Memory B cell (primary cell): Measurements from ENCODE around the gene AHNAK2.

Experiments used
- ATAC-seq: fragments of 150-1000 bp; cut with Tn5 transposase; 2 replicates; pipeline ENCODE4 v1.10.0; 2021; ENCODE audit warnings: low read depth, mild to moderate bottlenecking, moderate library complexity
- DNase-seq, 2 donors: peaks; one replicate each; pipeline ENCODE4 v3.0.0; 2022; ENCODE audit warnings: low spot score in 2 of 2
- H3K27ac Mint-ChIP-seq: one replicate; pipeline ENCODE4 v1.8.0; 2022; ENCODE audit warnings: mild to moderate bottlenecking, moderate library complexity, mixed read lengths
- H3K27me3 Mint-ChIP-seq: one replicate; pipeline ENCODE4 v1.8.0; 2022; ENCODE audit warnings: mixed read lengths
- H3K36me3 Mint-ChIP-seq: one replicate; pipeline ENCODE4 v1.8.0; 2022; ENCODE audit warnings: mild to moderate bottlenecking, mixed read lengths
- H3K4me1 Mint-ChIP-seq: one replicate; pipeline ENCODE4 v1.8.0; 2022; ENCODE audit warnings: mixed read lengths
- H3K4me3 Mint-ChIP-seq: one replicate; pipeline ENCODE4 v1.8.0; 2022; ENCODE audit warnings: mild to moderate bottlenecking, moderate library complexity, mixed read lengths
- H3K9me3 Mint-ChIP-seq: one replicate; pipeline ENCODE4 v1.8.0; 2022; ENCODE audit warnings: mixed read lengths

Gene AHNAK2

DNA sequence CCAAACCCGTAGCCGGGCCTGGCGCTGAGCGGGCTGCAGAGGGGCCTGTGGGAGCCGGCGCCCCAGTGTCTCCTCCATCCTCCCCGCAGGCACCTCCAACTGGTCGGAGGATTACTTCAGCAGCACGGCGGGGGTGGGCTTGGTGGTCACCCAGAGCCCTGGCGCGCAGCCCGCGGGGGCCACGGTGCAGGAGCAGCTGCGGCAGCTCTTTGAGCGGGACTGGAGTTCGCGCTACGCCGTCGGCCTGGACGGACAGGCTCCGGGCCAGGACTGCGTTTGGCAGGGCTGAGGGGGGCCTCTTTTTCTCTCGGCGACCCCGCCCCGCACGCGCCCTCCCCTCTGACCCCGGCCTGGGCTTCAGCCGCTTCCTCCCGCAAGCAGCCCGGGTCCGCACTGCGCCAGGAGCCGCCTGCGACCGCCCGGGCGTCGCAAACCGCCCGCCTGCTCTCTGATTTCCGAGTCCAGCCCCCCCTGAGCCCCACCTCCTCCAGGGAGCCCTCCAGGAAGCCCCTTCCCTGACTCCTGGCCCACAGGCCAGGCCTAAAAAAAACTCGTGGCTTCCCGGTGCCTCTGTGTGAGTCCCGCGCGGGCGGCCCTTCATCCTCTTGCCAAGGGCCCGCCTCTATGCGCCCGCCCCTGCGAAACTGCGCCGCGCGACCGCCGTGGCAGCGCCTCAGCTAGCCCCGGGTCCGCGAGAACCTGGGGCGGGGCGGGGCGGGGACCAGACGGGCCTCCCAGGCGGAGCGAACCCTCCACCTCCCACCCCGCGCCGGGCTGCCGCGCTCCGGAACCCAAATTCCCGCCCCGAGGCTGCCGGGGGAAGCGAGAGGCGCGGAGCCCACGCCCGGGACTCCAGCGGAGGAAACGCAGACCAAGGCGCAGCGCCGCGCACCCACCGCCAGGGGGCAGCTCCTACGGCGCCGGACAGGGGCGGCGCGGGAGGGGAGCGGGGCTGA is 45.2 kb downstream of the AHNAK2 start:
- H3K9me3 Mint-ChIP-seq, result no peaks in the 10 kb centered on the region
- peak overlapping the region; percentile 72 for H3K27ac Mint-ChIP-seq
- H3K4me3 Mint-ChIP-seq, result peak overlapping the region; percentile 83
- peaks cover 11% of the 10 kb centered on the region for H3K4me1 Mint-ChIP-seq
- DNase-seq, result peak; percentile 81 to 94
- peak; percentile 88 for ATAC-seq
- H3K36me3 Mint-ChIP-seq, result peaks cover 2% of the 10 kb centered on the region
- H3K27me3 Mint-ChIP-seq, result peaks cover 2% of the 10 kb centered on the region

DNA sequence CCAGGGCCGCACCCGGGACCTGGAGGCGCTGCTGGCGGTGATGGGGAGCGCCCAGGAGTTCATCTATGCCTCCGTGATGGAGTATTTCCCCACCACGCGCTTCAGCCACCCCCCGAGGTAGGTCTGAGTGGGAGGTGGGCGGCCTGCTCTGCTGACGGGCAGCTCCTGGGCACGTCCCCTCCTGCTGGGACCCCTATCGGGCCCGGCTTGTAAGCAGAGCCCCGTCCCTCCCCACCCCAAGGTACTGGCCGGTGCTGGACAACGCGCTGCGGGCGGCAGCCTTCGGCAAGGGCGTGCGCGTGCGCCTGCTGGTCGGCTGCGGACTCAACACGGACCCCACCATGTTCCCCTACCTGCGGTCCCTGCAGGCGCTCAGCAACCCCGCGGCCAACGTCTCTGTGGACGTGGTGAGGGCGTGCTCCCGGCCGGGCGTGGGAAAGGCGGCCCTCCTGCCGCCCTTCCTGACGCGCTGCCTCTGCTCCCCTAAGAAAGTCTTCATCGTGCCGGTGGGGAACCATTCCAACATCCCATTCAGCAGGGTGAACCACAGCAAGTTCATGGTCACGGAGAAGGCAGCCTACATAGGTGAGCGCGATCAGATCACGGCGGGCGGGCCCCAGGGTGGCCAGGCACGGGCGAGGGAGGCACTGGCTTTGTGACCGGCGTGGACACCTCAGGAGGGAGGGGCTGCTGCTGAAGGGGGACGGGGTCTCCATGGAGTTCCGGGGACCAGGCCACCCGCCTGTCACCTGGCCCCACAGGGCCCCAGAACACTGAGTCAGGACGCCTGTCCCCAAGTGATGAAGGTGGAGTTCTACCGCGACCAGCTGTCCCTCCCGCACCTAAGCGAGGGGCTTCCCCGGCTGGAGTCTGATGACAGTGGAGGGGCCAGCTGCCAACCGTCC is 46.2 kb downstream of the AHNAK2 start:
- H3K27me3 Mint-ChIP-seq, result peaks cover 2% of the 10 kb centered on the region
- no peak overlapping the region for H3K4me3 Mint-ChIP-seq
- H3K4me1 Mint-ChIP-seq, result peaks cover 15% of the 10 kb centered on the region
- no peaks in the 10 kb centered on the region for H3K9me3 Mint-ChIP-seq
- ATAC-seq (no peak), DNase-seq (no peak)
- H3K36me3 Mint-ChIP-seq, result peaks cover 2% of the 10 kb centered on the region
- H3K27ac Mint-ChIP-seq, result no peak overlapping the region

DNA sequence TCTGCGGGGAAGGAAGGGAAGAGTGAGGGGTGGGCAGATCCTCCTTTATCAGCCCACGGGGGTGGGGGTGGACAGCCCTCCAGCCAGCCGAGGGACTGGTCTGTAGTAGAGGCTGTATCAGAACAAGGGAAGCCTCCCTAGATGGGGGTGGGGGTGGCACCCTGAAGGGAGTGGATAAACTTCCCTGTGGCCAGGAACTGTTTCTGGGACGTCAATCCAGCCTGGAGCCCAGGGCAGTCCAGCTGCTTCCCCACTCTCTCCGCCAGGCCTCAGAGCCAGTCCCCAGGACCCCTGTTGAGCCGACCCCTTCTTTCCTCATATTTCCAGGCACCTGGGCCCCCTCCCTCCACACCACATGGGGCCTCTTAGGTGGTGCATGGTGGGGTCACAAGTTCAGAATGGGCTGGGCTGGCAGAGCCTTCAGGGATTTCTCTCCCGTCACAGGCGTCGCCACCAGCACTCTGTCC is 46.8 kb downstream of the AHNAK2 start:
- no peak for ATAC-seq
- Mint-ChIP-seq H3K4me3 (peak overlapping the region; percentile 39), H3K9me3 (no peaks in the 10 kb centered on the region), H3K27me3 (peaks cover 2% of the 10 kb centered on the region), H3K4me1 (peaks cover 17% of the 10 kb centered on the region), H3K27ac (no peak overlapping the region), H3K36me3 (peaks cover 2% of the 10 kb centered on the region)
- no peak for DNase-seq

DNA sequence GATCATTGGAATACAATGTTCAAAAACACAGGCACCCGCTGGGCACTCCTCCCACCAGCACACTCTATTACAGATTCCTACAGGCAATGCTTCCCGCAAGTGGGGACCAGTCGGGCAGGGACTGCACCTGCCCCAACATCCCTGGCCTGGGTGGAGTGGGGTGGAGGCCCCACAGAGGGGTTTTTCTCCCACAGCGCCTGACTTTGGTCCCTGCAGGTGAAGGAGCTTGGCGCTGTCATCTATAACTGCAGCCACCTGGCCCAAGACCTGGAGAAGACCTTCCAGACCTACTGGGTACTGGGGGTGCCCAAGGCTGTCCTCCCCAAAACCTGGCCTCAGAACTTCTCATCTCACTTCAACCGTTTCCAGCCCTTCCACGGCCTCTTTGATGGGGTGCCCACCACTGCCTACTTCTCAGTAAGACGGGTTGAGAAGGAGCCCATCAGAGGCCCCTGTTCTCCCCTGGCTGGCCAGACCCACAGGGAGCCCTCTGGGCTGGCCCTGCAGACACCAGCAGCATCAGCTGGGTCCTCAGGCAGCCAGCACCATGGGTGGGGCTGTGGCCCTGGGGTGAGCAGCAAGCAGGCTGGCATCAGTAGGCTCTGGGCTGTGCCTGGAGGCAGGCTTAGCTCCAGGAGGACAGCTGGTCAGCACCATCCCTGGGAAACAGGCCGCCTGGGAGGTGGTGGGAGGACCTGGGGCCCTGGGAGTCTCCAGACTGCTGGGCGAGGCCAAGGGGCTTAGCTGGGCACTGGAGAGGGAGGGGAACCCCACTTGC is 47.5 kb downstream of the AHNAK2 start:
- ATAC-seq, result no peak
- H3K4me3 Mint-ChIP-seq, result peak overlapping the region; percentile 39

DNA sequence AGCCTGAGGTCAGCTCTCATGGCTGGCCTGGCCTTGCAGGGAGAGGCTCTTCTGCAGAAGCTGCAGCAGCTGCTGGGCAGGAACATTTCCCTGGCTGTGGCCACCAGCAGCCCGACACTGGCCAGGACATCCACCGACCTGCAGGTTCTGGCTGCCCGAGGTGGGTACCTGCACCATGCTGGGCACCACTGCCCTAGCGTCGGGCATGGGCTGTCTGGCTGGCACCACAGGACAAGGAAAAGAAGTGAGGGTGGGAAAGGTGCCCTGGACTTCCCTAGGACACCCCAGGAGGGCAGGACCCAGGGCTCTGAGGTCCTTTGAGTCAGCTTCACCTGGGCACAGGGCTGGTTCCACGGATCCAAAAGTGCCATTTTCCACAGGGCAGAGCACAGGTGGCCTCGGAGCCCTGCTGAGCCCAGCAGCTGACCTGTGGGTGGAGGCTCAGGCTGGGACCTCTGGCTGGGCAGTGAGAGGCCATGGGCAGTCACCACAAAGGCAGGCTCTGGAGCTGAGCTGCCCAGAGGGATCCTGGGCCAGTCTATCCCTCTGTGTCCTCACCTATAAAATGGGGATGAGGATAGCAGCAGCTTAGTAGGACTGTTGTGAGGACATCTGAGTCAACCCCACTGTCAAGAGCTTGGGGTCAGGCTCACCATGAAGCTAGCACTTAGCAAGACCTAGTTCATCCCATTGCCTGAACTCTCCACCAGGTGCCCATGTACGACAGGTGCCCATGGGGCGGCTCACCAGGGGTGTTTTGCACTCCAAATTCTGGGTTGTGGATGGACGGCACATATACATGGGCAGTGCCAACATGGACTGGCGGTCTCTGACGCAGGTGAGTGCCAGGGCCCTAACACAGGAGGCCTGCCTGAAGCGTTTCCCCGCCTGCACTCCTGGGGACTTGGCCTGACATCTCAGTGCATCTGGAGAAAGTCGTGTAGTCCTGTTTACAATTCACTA is 48.6 kb downstream of the AHNAK2 start:
- H3K4me3 Mint-ChIP-seq, result no peak overlapping the region
- H3K27ac Mint-ChIP-seq, result no peak overlapping the region
- DNase-seq, result no peak
- H3K27me3 Mint-ChIP-seq, result peaks cover under 1% of the 10 kb centered on the region
- no peak for ATAC-seq
- no peaks in the 10 kb centered on the region for H3K9me3 Mint-ChIP-seq
- H3K36me3 Mint-ChIP-seq, result peaks cover 2% of the 10 kb centered on the region
- peaks cover 18% of the 10 kb centered on the region for H3K4me1 Mint-ChIP-seq

More for the DNA sequence above, 47.5 kb downstream of the AHNAK2 start:
- H3K9me3 Mint-ChIP-seq, result no peaks in the 10 kb centered on the region
- H3K27ac Mint-ChIP-seq, result no peak overlapping the region
- H3K27me3 Mint-ChIP-seq, result peaks cover 2% of the 10 kb centered on the region
- H3K36me3 Mint-ChIP-seq, result peaks cover 2% of the 10 kb centered on the region
- no peak for DNase-seq
- H3K4me1 Mint-ChIP-seq, result peaks cover 17% of the 10 kb centered on the region

DNA sequence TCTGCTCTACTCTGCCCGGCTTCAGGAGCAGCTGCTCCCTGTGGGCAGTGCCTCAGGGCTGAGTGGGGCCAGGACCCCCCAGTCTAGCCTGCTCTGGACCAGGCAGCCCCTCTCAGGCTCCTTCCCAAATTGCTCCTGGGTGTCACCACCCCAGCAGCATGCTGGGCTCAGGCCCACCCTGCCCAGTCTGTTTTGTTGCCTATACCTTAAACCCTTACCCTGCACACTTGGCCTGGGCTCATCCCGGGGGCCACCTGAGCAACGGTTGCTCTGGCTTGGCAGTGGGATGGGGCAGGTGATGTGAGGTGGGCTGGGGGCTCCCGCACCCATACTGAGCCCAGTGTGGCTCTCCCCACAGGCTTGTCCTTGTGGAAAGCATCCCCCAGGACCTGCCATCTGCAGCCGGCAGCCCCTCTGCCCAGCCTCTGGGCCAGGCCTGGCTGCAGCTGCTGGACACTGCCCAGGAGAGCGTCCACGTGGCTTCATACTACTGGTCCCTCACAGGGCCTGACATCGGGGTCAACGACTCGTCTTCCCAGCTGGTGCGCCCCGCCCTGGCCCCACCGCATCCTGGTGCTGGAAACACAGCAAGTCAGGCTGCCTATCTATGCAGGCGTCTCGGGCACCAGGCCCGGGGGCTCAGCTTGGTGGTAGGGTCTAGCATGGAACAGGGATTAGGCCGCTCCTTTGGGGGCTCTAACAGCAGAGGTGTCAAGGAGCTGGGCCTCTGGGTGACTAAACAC is 49.6 kb downstream of the AHNAK2 start:
- H3K4me1 Mint-ChIP-seq, result peaks cover 24% of the 10 kb centered on the region
- ATAC-seq (no peak), DNase-seq (no peak)
- H3K27ac Mint-ChIP-seq, result no peak overlapping the region
- H3K36me3 Mint-ChIP-seq, result peaks cover 2% of the 10 kb centered on the region
- H3K9me3 Mint-ChIP-seq, result no peaks in the 10 kb centered on the region
- no peaks in the 10 kb centered on the region for H3K27me3 Mint-ChIP-seq
- H3K4me3 Mint-ChIP-seq, result peak overlapping the region; percentile 41

DNA sequence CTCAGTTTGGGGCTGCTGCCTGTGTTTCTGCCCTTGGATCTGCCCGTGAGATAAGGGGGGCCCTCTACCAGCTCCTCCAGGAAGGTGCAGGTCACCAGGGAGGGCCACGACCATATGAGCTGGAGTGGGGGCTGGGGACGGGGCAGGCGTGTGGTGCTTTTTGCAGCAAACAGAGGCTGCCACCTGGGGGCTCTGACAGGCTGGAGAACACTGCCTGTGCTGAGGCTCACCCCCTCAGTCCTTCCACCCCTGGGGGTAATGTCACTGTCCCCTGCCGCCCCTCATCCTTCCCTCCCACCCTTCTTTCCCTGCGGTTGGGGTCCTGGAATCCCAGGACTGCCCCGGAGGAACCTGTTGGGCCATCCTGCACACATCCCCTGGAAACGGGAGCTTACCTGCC is 50.3 kb downstream of the AHNAK2 start:
- H3K36me3 Mint-ChIP-seq, result peaks cover 2% of the 10 kb centered on the region
- H3K27me3 Mint-ChIP-seq, result no peaks in the 10 kb centered on the region
- H3K27ac Mint-ChIP-seq, result no peak overlapping the region
- no peaks in the 10 kb centered on the region for H3K9me3 Mint-ChIP-seq
- no peak overlapping the region for H3K4me3 Mint-ChIP-seq
- DNase-seq (no peak), ATAC-seq (no peak)
- H3K4me1 Mint-ChIP-seq, result peaks cover 28% of the 10 kb centered on the region

DNA sequence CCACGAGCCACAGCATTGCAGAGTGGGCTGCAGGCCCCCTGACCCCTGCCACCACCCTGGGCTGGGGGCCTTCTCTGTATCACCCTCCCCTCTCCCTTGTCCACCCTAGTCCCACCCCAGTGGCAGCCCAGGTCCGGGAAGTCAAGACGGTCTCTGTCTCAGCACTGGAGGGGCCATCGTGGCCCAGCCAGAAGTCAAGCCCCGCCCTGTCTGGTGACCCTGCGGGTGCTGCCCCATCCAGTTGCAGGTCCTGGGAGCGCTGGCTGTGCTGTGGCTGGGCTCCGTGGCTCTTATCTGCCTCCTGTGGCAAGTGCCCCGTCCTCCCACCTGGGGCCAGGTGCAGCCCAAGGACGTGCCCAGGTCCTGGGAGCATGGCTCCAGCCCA is 50.8 kb downstream of the AHNAK2 start:
- Mint-ChIP-seq H3K27ac (no peak overlapping the region), H3K27me3 (no peaks in the 10 kb centered on the region), H3K4me1 (peaks cover 28% of the 10 kb centered on the region)

DNA sequence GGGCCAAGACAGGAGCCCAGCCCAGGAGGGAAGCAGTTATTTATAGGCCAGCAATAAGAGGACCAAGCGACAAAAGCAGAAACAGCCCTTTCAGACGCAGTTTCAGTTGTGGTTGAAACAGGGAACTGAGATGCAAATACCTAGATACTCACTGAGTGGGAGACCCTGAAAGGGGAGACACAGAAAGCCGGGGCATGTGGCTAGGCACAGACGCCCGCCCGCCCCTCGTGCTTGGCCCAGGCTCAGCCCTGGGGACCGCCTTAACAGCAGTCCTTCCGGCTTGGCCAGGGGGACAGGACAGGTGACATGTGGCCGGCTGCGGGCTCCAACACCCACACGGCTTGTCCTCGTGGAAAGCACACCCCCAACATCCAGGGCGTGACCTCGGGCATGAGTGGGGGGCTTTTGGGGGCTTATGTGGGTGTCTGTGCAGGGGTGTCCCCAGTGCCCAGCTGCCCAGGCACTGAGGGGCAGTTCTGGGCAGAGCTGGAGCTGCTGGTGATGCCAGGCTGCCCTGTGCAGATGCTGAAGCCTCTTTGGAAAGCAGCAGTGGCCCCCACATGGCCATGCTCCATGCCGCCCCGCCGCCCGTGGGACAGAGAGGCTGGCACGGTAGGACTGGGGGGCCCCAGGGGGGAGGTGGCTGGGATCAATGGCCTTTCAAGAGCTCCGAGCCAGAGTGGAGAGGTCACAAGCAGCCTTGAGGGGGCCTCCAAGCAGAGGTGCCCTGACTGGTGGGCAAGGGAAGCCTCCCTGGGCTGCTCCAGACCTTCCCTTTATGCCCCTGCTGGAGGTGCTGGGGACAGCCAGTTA is 51.3 kb downstream of the AHNAK2 start:
- Mint-ChIP-seq H3K27ac (peak overlapping the region; percentile 87), H3K36me3 (peaks cover 2% of the 10 kb centered on the region), H3K4me1 (peaks cover 28% of the 10 kb centered on the region), H3K27me3 (no peaks in the 10 kb centered on the region), H3K4me3 (peak overlapping the region; percentile 92), H3K9me3 (no peaks in the 10 kb centered on the region)
- ATAC-seq, result peak; percentile 78
- DNase-seq, result peak; percentile 57 to 67

More for the DNA sequence above, 50.8 kb downstream of the AHNAK2 start:
- ATAC-seq (no peak), DNase-seq (no peak)
- Mint-ChIP-seq H3K9me3 (no peaks in the 10 kb centered on the region), H3K36me3 (peaks cover 2% of the 10 kb centered on the region), H3K4me3 (peak overlapping the region; percentile 67)

DNA sequence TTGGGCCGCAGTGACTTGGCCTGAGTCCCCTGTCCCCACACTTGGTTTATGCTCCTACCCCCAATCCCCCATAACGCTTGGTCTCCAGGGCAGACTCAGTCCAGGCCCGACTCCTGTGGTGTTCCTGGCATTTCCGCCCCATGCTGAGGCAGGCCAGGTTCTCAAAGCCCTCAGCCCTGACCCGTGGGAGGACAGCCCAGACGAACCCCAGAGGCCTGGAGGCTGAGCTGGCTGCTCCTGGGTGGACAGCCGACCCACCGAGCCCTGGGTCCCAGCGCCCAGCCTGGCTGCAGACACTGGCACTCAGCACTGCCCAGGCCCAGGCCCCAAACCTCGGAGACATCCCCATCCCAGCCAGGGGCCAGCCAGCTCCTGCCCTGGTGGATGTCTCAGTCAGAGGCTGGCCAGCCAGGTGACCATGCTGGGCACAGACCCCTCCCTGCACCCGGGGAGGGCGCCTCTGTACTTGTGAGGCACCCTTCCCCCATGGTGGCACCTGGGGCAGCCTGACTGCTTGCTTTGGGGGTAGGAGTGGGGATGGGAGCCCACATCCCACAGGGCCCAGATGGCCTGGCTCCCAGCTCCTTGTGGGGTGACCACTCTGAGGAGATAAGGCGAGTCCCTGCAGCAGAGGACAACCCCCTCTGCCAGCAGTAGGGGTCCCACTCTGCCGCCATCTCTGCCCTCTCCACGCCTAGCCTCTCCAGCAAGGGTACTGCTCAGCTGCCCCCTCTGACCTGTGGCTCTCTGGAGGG is 52.1 kb downstream of the AHNAK2 start:
- DNase-seq (no peak), ATAC-seq (no peak)
- Mint-ChIP-seq H3K4me3 (peak overlapping the region; percentile 92), H3K4me1 (peaks cover 28% of the 10 kb centered on the region), H3K36me3 (peaks cover 2% of the 10 kb centered on the region), H3K27ac (peak overlapping the region; percentile 87), H3K27me3 (no peaks in the 10 kb centered on the region), H3K9me3 (no peaks in the 10 kb centered on the region)

DNA sequence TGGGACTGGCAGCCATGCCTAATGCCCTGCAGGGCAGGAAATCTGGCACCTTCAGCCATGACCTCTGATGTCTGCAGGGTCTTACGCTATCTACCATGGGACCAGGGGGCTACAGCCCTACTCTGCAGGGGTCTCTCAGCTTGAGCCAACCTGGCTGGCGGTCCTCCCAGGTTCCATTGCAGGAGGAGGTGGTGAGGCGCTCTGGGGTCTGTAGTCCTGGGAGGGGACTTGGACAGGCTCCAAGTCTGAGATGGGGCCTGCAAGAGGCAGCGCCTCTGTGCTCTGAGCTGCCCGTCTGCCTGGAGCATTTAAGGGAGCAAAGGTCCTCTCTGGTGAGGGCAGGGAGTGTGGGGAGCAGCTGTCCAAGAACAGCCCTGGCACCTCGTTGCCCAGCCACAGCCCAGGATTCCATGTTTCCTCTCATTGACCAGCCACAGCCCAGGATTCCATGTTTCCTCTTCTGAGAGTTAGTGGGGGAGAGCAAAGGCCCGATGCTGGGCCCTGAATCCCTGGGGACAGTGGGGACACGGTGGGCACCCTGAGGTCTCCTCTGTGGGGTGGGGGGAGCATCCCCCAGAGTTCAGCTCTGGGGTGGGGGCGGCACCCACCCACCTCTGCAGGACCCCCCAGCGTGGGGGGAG is 52.8 kb downstream of the AHNAK2 start:
- Mint-ChIP-seq H3K27ac (peak overlapping the region; percentile 31), H3K4me3 (peak overlapping the region; percentile 92), H3K9me3 (no peaks in the 10 kb centered on the region), H3K36me3 (peaks cover 2% of the 10 kb centered on the region), H3K4me1 (peaks cover 28% of the 10 kb centered on the region), H3K27me3 (no peaks in the 10 kb centered on the region)
- DNase-seq (no peak), ATAC-seq (no peak)
